Head of caudate nucleus (tissue), 42 donors: ENCODE results near the gene FCHSD2.
A peak's percentile ranks its signal among the peaks of the same experiment; 100 is the strongest.

Source experiments
- DNase-seq, 42 donors: peaks; one replicate each; pipeline versions ENCODE4 v3.0.0 to v3.0.0-alpha.2; 2020 to 2021; ENCODE audit warnings: mixed read lengths in 7 of 42
- intact Hi-C: fragments of 100-400 bp; cut with DNase I; formaldehyde crosslinking; loops from one replicate; pipeline ENCODE4 v1.15.0; 2022

The FCHSD2 gene

GRCh38 chr11:73175551-73176144 lies 33.5 kb upstream of the FCHSD2 start:
- intact Hi-C loops = loop anchor here (5.0 kb wide), 2 partner anchors 33 to 343 kb away; partner anchors contain the start of gene FCHSD2
- DNase-seq = no peak

- intact Hi-C loops = no loop called here
- DNase-seq = no peak
These were observed 32.3 kb upstream of the FCHSD2 start for GRCh38 chr11:73174495-73174791.

GRCh38 chr11:73173755-73174494 lies 31.8 kb upstream of the FCHSD2 start:
- DNase-seq = no peak
- intact Hi-C loops = no loop called here

- intact Hi-C loops = no loop called here
- DNase-seq = no peak
These were observed 31.0 kb upstream of the FCHSD2 start for GRCh38 chr11:73172992-73173656.

GRCh38 chr11:73171436-73172161 lies 29.5 kb upstream of the FCHSD2 start:
- no peak for DNase-seq

GRCh38 chr11:73170140-73170539 lies 28.0 kb upstream of the FCHSD2 start:
- DNase-seq = no peak
- intact Hi-C loops = no loop called here

More at GRCh38 chr11:73171436-73172161, 29.5 kb upstream of the FCHSD2 start:
- intact Hi-C loops = no loop called here

GRCh38 chr11:73168925-73169579 lies 26.9 kb upstream of the FCHSD2 start:
- intact Hi-C loops = no loop called here
- no peak for DNase-seq

GRCh38 chr11:73167363-73167954 lies 25.3 kb upstream of the FCHSD2 start:
- DNase-seq = no peak
- intact Hi-C loops = no loop called here

GRCh38 chr11:73164803-73165540 lies 22.9 kb upstream of the FCHSD2 start:
- DNase-seq = no peak
- intact Hi-C loops = no loop called here

- no peak for DNase-seq
- intact Hi-C loops = no loop called here
These were observed 21.6 kb upstream of the FCHSD2 start for GRCh38 chr11:73163638-73164174.

- intact Hi-C loops = no loop called here
- peak in 1 of 42 donors; percentile 9 for DNase-seq
These were observed 20.1 kb upstream of the FCHSD2 start for GRCh38 chr11:73162196-73162740.

- intact Hi-C loops = no loop called here
- peak in 1 of 42 donors; percentile 25 for DNase-seq
These were observed 18.1 kb upstream of the FCHSD2 start for GRCh38 chr11:73160005-73160760.

- DNase-seq = peak in 2 of 42 donors; percentile 6 to 18
- intact Hi-C loops = no loop called here
These were observed 17.2 kb upstream of the FCHSD2 start for GRCh38 chr11:73159297-73159696.

GRCh38 chr11:73158356-73159051 lies 16.4 kb upstream of the FCHSD2 start:
- DNase-seq = no peak
- intact Hi-C loops = no loop called here

GRCh38 chr11:73157101-73158010 lies 15.2 kb upstream of the FCHSD2 start:
- intact Hi-C loops = no loop called here
- peak in 19 of 42 donors; percentile 7 to 55 (median 33) for DNase-seq
